ENCODE data around the gene POLE4. TPM values are rescaled to one million over a fixed set of nuclear protein-coding genes. Genes with fewer than 3 reads are reported as not detected.

Gene POLE4
- total and polyA plus RNA-seq, 2 donors (not counting 1 experiment from before 2014, with no cell fraction given) = 26.3 to 28.9 TPM

GRCh38 chr2:75018162-75018561, 59.7 kb downstream of the POLE4 start:
- no peak overlapping the region for H3K9ac ChIP-seq (ENCODE audit: insufficient read depth, low read length)

More at GRCh38 chr2:75018162-75018561, 59.7 kb downstream of the POLE4 start:
- Histone ChIP-seq H3K9me3 (ENCODE audit: control insufficient read depth, insufficient read depth, low read depth, low read length) (no peaks in the 10 kb centered on the region), H3K79me2 (ENCODE audit: control insufficient read depth, insufficient read depth, low read length) (no peaks in the 10 kb centered on the region), H2AFZ (ENCODE audit: low read length) (no peak overlapping the region), H3K27ac (ENCODE audit: insufficient read depth, low read length) (no peak overlapping the region), H3K4me3 (replicated peaks in 1 of 4; ENCODE audit: control extremely low read depth in 1 of 4, insufficient read depth in 1 of 4, low read depth in 3 of 4, low read length in 4 of 4) (no peak overlapping the region), H3K27me3 (ENCODE audit: control insufficient read depth, insufficient read depth, low read length) (no peaks in the 10 kb centered on the region), H3K4me1 (ENCODE audit: control insufficient read depth, extremely low read depth, insufficient read depth, low read length) (no peaks in the 10 kb centered on the region), H3K4me2 (ENCODE audit: extremely low read depth, insufficient read depth, low read length) (no peak overlapping the region), H3K36me3 (ENCODE audit: control insufficient read depth, insufficient read depth, low read length) (no peaks in the 10 kb centered on the region), H4K20me1 (ENCODE audit: control insufficient read depth, extremely low read depth, insufficient read depth, low read length) (no peaks in the 10 kb centered on the region)
- TF ChIP-seq EZH2 (IDR thresholded peaks at IDR 0.05; ENCODE audit: low read length, missing control alignments) = no peak
- no peak for TF ChIP-seq CTCF (conservative IDR thresholded peaks at IDR 0.05 in 1 of 2, IDR thresholded peaks at IDR 0.05 in 1 of 2; ENCODE audit: low read depth in 1 of 2, low read length in 2 of 2)
- no peak for DNase-seq (ENCODE audit: low read depth in 2 of 2)

Other genes starting within 250 kb of the POLE4 start
- 13.1 and 19.3 TPM in 2 replicates for gene HK2, start 124.5 kb upstream of the POLE4 start, total RNA-seq
- 15.7 and 18.3 TPM in 2 replicates for gene HK2, start 124.5 kb upstream of the POLE4 start, polyA plus RNA-seq
- gene TACR1, start 240.9 kb downstream of the POLE4 start, total RNA-seq = 0.17 TPM in 1 of 2 replicates, not detected in the other
- 0.05 and 0.23 TPM in 2 replicates for gene TACR1, start 240.9 kb downstream of the POLE4 start, polyA plus RNA-seq

Data from fibroblast of lung (primary cell).